ENCODE results near the gene CTNNB1.

DNA sequence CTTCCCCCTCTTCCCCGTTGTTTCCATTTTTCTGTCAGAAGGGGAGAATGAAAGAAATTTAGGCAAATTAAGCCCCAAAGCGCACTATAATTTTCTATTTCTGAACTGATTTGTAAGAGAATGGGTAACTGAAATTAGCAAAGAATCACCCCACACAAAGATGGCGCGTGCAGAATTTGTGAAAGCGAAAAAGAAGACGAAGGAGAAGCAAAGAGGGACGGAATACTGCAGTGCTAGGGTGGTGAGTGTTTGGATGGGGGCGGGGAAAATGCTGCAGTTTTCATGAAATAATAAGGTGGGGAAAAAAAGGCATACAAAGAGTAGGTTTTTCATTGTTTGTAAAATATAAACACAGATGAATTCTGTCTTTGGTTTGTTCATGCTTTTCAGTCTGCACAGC, 4.6 kb upstream of the CTNNB1 start:
- TF ChIP-seq, protein P1, sequence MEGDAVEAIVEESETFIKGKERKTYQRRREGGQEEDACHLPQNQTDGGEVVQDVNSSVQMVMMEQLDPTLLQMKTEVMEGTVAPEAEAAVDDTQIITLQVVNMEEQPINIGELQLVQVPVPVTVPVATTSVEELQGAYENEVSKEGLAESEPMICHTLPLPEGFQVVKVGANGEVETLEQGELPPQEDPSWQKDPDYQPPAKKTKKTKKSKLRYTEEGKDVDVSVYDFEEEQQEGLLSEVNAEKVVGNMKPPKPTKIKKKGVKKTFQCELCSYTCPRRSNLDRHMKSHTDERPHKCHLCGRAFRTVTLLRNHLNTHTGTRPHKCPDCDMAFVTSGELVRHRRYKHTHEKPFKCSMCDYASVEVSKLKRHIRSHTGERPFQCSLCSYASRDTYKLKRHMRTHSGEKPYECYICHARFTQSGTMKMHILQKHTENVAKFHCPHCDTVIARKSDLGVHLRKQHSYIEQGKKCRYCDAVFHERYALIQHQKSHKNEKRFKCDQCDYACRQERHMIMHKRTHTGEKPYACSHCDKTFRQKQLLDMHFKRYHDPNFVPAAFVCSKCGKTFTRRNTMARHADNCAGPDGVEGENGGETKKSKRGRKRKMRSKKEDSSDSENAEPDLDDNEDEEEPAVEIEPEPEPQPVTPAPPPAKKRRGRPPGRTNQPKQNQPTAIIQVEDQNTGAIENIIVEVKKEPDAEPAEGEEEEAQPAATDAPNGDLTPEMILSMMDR (IDR thresholded peaks at IDR 0.05): no peak
- TF ChIP-seq POLR2A (IDR thresholded peaks at IDR 0.05) (no peak), POLR2AphosphoS5 (IDR thresholded peaks at IDR 0.05) (no peak), EP300 (IDR thresholded peaks at IDR 0.05) (no peak)
